DMS 273 treated with DMSO at 0.1 percent for 48 hours (cell line): ENCODE results near the gene FUT4.
A peak's percentile ranks its signal among the peaks of the same experiment; 100 is the strongest.
"Not testable (repeated sequence)": the region's sequence is repeated elsewhere in the genome, so short reads cannot be mapped to it uniquely, and the experiment has no call there.

ENCODE experiments used
- DNase-seq: peaks from one replicate; lab custom pipeline; 2025; lab: John Stamatoyannopoulos, UW

The FUT4 gene

DNA sequence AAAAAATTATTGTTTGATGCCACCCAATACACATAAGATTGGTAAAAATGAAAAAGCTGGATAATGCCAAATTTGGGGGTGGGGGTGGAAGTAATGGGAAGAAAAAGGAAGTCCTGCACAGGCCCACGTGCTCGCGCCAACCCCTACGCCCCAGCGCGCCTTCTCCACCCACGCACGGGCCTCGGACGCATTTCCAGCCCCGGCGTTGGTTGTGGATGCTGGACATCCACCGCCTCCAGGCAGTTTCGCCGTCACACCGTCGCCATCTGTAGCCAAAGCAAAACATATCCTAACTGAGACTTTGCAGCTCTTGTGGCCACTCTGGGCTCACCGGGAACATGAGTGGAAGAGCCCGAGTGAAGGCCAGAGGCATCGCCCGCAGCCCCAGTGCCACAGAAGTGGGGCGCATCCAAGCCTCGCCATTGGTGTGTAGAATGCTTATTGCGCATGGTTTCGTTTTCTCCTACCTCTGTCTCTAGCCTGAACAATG is 23.5 kb downstream of the FUT4 start, which contains the start of gene PIWIL4:
Gene PIWIL4, plus strand, starts transcription at position 188 of the 490 bp plus-strand sequence. Its CDS starts 151 bp downstream, at position 339.
- no peak for DNase-seq

GRCh38 chr11:94568200-94568599 is 24.5 kb downstream of the FUT4 start:
- DNase-seq = no peak

- no peak for DNase-seq
Measured at GRCh38 chr11:94568717-94569116, 25.0 kb downstream of the FUT4 start.

DNA sequence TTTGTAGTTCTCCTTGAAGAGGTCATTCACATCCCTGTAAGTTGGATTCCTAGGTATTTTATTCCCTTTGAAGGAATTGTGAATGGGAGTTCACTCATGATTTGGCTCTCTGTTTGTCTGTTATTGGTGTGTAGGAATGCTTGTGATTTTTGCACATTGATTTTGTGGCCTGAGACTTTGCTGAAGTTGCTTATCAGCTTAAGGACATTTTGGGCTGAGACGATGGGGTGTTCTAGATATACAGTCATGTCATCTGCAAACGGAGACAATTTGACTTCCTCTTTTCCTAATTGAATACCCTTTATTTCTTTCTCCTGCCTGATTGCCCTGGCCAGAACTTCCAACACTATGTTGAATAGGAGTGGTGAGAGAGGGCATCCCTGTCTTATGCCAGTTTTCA is 29.3 kb downstream of the FUT4 start:
- not testable (repeated sequence) for DNase-seq

- DNase-seq = no peak
Measured at GRCh38 chr11:94574193-94574961, 30.7 kb downstream of the FUT4 start.

DNA sequence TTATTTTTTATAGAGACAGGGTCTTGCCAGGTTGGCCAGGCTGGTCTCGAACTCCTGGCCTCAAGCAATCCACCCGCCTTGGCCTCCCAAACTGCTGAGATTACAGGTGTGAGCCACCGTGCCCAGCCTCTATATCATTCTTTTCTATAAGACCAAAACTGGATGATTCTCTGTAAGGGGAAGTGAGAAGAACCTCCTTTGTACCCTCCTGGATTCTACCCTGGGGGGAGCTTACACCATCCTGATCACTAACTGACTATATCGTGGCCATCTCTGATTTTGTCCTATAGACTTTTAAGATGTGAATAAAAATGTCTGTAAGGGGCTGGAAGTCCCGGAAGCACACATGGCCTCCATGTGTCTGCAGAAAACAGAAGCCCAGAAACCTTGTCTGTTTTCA is 32.6 kb downstream of the FUT4 start:
- DNase-seq = no peak

DNA sequence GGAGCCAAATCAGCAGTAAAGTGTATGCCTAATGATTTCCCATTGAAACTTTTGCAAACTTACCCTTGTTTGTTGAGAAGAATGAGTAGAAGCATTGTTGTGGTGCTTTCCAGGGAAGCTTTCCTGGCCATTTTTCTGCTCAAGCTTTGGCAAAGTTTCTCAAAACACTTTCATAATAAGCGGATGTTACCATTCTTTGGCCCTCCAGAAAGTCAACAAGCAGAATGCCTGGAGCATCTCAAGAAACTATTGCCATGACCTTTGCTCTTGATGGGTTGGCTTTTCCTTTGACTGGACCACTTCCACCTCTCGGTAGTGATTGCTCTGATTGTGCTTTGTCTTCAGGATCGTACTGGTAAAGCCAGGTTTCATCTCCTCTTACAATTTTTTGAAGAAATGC is 34.1 kb downstream of the FUT4 start:
- DNase-seq = no peak

DNA sequence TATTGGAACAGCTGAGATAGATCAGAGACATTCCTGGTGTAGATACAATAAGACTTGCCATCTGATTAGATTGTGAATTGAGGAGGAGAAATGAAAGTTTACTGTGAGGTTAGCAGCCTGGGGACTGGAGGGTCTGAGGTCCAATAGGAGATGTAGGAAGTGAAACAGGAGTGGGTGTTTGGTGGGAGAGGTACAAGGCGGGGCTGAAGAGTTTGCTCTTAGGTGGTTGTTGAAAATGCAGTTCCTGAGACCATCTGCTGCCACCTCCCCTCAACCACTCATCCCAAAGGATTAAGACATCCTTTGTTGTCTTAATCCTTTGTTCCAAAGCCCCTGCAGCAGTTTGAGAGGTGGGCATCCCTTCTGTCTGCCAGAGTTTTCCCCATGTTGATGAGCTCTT is 38.2 kb downstream of the FUT4 start:
- DNase-seq = no peak

DNA sequence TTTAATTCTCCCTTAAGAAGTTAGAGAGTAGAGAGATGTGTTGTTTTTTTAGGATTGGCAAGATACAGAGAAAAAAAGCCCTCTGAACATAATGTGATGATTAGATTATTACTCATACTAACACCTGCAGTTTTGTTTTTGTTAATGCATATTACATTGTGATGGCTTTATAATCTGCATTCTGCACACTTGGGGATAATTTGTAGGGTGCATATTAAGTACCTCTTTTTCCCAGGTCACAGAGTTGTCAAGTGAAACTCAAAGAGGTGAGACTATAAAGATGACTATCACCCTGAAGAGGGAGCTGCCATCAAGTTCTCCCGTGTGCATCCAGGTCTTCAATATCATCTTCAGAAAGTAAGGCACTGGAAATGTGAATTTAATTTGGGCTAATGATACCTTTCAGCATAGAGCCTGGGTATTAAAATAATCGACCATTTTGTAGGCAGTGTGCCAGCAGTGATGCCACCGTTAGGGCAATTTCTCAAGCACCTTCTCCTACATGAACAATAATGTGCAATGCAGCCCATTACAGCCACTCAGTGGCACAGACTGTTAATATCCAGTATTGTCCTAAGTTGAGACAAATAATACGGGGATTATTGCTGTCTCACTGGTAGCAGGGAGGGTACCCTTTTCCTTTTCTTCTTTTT is 39.6 kb downstream of the FUT4 start:
- no peak for DNase-seq

GRCh38 chr11:94583866-94584500 is 40.3 kb downstream of the FUT4 start:
- DNase-seq = no peak

- no peak for DNase-seq
Measured at GRCh38 chr11:94584978-94585377, 41.3 kb downstream of the FUT4 start.

GRCh38 chr11:94585399-94585798 is 41.7 kb downstream of the FUT4 start:
- DNase-seq = no peak

DNA sequence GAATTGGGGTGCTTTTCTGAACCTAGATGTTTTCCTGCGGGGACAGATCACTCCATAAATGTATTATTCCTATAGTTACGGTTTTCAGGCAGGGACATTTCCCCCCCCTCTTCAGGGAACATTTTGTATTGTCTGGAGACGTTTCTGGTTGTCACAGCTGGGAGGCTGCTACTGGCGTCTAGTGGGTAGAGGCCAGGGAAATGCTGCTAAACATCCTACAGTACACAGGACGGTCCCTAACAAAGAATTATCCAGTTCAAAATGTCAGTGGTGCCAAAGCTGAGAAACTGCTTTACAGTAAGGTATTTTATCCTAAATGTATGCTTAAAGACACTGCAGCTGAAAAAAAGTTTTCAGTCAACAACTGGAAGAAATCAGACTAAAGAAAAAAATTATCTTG is 42.8 kb downstream of the FUT4 start:
- DNase-seq = no peak

GRCh38 chr11:94586978-94587377 is 43.3 kb downstream of the FUT4 start:
- no peak for DNase-seq

- DNase-seq = no peak
Measured at GRCh38 chr11:94588366-94588942, 44.7 kb downstream of the FUT4 start.

DNA sequence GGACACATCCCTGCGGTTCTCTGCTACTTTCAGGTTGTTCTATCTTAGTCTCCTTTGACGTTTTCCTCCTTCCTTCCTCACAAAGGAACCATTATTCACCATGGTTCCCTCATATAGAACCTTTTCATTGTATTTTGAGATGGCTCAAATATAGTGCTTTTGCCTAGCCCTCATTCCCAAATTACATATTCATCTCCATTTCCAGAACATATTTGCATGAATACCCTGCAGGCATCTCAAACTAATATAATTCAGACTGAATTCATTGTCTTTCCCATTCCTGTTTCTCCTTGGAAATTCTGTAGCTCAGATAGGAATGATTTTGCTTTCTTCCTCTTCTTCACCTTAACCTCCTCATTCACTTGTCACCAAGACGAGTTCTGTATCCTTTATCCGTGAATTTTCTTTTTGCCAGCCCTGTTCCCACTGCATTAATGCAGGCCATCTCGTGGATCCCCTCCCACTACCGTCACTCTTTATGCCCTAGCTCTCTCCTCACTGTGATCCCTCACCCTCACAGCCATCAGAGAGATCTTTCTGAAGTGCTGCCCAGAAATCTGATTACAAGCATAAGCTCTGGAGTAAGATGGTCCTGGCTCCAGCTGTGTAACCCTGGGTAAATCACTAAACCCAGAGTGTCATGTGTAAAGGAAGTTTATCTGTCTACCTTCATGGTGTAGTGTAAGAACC is 46.8 kb downstream of the FUT4 start:
- DNase-seq = no peak

GRCh38 chr11:94593030-94593429 is 49.3 kb downstream of the FUT4 start:
- no peak for DNase-seq

- peak; percentile 46 for DNase-seq
Measured at GRCh38 chr11:94595076-94595475, 51.4 kb downstream of the FUT4 start.

DNA sequence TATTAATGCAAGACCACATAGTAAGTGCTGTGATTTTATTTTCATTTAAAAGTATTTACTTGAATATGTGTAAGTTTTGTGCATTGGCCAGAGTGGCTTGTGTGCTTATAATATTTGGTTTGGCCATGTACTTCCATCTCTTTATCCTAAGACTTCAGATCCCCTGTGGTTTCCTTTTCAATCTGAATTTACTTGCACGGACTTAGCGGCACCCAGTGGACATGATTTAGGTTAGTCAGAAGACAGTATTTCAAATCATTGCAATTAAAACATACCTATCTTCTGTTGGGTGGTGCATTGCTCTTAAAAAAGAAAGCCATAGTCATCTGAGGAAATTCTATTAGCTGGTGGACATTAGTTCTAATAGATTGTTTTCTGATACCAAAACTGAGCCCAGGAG is 54.2 kb downstream of the FUT4 start:
- no peak for DNase-seq
